DMS79 (cell line): ENCODE measurements around the gene NDUFAF2.
"Not testable (repeated sequence)": the region's sequence is repeated elsewhere in the genome, so short reads cannot be mapped to it uniquely, and the experiment has no call there.

Experiments used
- DNase-seq: peaks from one replicate; lab custom pipeline; 2025; lab: John Stamatoyannopoulos, UW

The NDUFAF2 gene

DNA sequence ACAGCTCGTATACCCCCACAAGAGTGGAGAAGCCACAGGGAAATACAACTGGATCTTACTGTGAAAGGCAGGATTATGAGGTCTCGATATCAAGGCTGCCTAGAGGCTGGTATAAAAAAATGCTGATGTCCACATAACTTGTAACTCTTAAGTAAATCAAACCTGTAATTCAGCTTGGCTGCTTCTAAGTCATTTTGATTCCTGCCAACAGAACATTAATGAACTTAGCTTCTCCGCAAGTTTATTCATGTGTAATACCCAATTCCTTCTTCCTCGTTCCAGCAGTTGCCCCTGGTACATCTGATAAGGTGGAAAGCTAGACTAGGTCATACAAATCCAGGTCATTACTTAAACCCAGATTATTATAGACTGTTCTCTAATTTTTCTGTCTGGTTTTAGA, 233.7 kb downstream of the NDUFAF2 start:
- no peak for DNase-seq

DNA sequence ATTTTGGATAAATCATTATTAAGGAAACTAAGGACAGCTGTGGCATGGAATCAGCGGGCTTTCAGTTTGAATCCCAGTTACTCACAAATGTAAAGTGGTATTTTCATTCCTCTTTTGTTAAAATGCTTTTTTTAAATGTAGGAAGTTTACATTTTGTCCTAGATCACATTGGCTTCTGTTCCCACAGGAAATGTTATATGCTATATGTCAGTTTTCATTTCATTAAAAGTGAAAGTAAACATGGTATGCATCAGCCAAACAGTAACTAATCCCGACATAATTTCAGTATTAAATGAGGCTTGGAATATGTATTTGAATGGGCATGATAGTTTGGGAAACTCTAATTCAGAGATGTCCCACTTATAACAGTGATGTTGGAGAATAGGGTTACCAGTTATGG, 235.9 kb downstream of the NDUFAF2 start:
- DNase-seq: no peak

DNA sequence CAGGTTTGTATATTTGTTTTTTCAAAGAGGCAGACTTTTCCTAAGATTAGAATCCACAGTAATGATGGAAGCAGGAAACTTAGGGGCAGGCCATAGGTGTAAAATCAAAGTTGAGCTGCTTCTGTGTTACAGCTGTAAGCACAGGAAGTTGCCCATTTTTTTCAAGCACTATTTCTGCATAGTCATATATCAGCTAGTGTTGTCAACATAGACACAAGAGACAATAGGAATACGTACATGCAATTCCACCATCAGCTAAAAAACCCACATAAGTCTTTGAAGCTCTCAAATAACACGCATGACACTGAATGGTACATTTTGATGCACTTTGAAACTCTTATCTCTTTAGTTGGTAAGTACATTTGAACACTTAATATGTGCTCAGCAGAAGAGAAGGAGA, 237.4 kb downstream of the NDUFAF2 start:
- no peak for DNase-seq

DNA sequence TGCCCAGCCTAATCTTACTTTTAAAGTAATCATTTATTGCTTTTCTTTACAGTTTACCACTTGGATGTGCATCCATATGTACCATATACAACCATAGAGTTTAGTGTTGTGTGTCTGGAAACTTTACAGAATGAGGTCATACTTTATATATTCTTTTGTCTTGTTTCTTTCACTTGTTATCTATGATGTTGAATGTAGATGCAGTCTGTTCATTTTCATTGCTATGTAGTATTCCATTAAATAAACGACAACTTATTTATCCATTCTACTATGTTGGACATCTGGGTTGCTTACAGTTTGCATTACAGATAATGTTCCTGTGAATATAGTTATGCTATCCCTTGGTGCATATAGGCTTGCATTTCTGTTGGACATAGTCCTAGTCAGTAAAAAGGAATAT, 238.5 kb downstream of the NDUFAF2 start:
- no peak for DNase-seq

- DNase-seq: no peak
These were observed 239.7 kb downstream of the NDUFAF2 start for GRCh38 chr5:61184708-61185107.

DNA sequence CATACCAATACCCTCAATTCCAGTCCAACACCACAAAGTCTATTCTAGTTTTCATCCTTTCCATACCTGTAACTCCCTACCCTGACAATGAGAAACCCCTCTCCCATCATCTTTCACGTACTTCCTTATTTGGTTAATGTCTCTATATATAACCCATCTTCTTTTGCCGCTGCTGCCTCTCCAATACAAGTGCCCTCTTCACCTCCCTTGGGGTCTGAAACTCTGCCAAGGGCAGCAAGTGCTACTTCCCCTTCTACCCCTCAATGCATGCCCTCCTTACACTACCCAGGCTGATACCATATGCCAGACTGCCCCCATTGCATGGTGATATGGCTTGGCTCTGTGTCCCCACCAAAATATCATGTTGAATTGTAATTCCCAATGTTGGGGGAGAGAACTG, 241.6 kb downstream of the NDUFAF2 start:
- DNase-seq: no peak

DNA sequence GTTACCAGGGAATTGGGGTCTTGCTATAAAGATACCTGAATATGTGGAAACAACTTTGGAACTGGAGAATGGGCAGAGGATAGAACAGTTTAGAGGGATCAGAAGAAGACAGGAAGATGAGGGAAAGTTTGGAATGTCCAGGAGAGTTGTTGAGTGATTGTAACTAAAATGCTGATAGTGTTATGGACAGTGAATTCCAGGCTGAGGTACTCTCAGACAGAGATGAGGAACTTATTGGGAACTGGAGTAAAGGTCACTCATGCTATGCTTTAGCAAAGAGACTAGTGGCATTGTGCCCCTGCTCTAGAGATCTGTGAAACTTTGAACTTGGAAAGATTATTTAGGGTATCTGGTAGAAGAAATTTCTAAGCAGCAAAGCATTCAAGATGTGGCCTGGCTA, 242.3 kb downstream of the NDUFAF2 start:
- not testable (repeated sequence) for DNase-seq

DNA sequence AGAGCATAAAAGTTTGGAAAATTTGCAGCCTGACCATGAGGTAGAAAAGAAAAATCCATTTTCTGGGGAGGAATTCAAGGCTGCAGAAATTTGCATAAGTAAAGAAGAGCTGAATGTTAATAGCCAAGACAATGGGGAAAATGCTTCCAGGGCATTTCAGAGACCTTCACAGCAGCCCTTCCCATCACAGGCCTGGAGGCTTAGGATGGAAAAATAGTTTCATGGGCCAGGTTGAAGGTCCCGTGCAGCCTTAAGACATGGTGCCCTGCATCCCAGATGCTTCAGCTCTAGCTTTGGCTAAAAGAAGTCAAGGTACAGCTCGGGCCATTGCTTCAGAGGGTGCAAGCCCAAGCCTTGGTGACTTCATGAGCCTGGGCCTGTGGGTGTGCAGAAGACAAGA, 242.8 kb downstream of the NDUFAF2 start:
- DNase-seq: not testable (repeated sequence)

GRCh38 chr5:61198606-61199005, 253.6 kb downstream of the NDUFAF2 start:
- DNase-seq: no peak

DNA sequence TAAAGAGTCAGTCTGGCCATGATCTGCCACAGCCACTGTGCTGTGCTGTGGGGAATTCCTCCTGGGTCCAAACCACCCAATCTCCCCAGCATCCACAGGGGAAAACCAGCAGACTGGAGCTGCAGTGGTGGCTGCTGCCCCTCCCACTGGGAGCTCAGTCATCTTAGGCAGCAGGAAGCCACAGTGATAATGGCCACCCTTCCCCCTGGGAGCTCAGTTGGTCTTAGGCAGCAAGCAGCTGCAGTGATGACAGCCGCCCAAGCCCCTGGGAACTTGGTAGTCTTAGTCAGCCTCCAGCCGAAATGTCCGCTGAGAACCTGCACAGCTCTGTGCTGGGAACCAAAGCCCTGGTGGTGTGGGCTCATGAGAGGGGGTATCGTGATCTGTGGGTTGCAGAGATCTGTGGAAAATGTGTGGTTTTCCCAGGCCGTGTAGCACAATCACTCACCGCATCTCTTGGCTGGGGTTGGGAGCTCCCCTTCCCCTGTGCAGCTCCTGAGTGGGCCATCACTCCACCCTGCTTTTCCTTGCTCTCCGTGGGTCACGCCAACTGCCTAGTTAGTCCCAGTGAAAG, 255.7 kb downstream of the NDUFAF2 start:
- DNase-seq: no peak

- no peak for DNase-seq
These were observed 257.2 kb downstream of the NDUFAF2 start for GRCh38 chr5:61202213-61202612.
